Fibroblast of the conjunctiva (primary cell): ENCODE data around the gene GPX1.
"Not testable (repeated sequence)": the region's sequence is repeated elsewhere in the genome, so short reads cannot be mapped to it uniquely, and the experiment has no call there.

ENCODE experiments used
- DNase-seq: peaks from one replicate; pipeline ENCODE4 v3.0.0-alpha.2; 2010; ENCODE audit warnings: low read depth

GPX1 gene

DNA sequence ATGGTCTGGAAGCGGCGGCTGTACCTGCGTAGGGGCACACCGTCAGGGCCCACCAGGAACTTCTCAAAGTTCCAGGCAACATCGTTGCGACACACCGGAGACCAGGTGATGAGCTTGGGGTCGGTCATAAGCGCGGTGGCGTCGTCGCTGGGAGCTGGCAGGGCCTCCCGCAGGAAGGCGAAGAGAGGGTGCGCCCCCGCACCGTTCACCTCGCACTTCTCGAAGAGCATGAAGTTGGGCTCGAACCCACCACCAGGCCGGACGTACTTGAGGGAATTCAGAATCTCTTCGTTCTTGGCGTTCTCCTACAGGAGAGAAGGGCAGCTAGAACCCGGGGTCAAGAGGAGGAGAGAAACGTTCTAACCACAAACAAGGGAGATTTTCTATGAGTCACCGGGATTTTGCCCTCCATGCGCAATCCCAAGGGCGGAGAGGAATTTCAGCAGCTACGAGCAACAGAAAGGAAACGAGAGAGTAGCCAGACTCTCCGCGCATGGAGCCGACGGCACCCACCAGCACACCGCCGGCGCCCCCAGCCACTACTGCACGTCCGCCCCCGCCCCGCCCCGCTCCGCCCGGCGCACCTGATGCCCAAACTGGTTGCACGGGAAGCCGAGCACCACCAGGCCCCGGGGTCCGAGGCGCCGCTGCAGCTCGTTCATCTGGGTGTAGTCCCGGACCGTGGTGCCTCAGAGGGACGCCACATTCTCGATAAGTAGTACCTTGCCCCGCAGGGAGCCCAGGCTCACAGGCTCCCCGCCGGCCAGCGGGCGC is 523 bp downstream of the GPX1 start:
- DNase-seq, result peak; percentile 75

- DNase-seq, result not testable (repeated sequence)
These were observed 1.1 kb downstream of the GPX1 start for GRCh38 chr3:49357095-49357442.

GRCh38 chr3:49352890-49353421 is 5.2 kb downstream of the GPX1 start:
- DNase-seq, result no peak

- no peak for DNase-seq
These were observed 5.9 kb downstream of the GPX1 start for GRCh38 chr3:49352281-49352680.

GRCh38 chr3:49351521-49352011 is 6.6 kb downstream of the GPX1 start:
- peak; percentile 70 for DNase-seq

DNA sequence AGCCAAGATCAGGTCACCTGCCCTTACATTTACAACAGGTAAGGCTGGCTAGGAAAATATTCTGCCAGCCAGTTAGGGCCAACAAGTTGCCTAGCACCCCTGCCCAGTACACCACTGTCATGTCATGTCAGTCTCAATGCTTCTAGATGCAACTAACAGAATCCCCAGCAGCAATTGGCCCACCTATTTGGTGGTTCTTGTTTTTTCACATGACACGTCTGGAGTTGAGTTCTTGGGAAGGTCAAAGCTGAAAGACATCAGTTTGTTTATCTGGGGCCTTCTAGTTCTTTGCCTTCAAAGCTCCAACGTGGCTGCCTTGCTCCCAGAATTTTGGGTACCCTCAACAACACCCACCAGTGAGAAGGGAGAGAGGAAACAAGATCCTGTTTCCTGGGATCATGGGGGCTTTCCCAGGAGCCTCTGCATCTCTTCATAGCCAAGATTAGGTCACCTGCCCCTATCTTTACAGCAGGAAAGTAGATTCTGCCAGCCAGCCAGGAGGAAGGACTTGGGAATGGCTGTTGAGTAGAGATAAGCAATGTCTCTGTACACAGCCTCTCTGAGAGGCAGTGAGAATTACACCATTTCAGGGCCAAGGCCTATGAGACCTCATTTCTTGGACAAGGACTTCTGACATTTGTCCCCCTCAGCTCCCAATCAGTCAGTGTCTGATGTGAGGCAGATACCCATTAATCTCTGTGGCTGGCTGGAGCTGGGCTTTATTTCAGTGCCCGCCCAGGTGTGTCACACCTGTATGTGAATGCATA is 8.6 kb downstream of the GPX1 start:
- DNase-seq, result no peak

GRCh38 chr3:49348361-49348760 is 9.8 kb downstream of the GPX1 start:
- DNase-seq, result not testable (repeated sequence)

DNA sequence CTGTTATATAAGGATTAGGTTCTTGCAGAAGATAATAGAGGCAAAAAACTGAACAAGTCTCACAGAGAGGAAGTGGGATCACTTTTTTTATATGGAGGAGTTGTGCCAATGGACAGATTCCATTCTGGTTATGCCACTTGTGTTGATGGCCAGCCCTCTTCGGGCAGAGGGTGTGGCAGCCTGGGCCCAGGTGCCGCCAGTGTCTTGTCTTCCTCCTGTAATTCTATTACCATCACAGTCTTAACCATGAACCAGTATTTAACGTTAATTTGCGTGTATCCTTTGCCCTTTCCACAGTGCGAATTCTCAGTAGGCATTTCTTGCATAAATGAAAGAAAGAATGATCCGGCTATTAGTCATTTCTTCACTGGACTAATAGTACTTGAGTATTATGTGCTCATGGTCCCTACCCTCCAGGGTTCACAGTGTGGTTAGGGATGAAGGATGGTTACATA is 11.3 kb downstream of the GPX1 start:
- DNase-seq, result no peak

- no peak for DNase-seq
These were observed 15.0 kb downstream of the GPX1 start for GRCh38 chr3:49343163-49343562.

DNA sequence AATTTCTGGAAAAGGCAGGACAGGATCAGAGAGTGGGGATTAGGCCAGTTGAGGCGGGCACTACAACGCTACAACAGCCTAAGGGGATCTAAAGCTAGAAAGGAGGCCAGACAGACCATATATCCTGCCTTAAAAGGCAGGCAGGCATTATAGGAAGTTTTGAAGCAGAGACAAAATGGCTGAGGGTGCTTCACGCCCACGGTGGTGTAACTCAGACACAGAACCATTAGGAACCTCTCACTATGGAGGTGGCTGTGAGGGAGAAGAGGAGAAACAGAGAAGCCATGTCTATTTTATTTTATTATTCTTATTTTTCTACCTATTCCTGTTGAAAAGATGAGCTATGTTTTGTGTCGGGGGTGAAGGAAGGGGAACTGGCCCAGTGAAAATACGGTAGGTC is 16.2 kb downstream of the GPX1 start:
- DNase-seq, result no peak

DNA sequence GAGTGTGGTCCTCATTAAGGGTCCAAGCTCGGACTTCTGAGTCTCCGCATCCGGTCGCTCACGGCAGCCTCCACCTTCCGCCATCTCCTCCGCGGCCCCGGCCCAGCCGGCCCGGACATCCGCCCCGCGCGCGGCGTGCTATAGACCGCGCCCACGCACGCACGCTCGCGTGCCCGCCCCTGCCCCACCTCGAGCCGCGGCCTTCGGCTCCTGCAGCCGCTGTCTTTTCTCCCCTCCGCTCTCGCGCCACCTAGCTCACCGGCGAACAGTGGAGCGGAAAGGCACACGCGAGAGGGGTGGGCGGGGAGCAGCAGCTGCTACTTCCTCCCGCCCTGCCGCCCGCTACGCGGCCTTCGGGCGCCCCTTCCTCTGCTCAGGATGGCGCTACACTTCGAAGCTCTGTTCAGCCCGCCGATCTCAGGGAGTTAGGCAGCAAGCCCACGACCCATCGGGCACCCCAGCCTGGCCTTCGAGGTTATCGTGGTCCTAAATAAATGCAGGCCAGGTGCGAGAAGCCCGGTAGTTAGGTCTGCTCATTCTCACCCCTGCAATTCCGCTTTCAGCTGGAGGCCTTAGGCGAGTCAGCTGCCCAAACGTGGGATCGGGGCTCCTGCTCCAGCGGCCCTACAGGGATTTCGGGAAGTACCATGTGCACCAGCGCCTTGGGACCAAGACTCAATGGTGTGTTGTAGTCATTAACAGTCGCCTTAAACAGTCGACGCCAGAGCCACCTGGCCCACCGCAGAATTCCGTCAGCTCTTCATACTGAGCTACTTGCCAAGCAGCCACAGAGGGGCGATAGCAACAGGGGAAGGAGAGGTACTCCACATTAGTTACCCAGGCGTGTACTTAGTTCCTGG is 18.0 kb downstream of the GPX1 start, which contains the start of gene USP4:
Gene USP4, minus strand, starts transcription at position 113 of the 860 bp plus-strand sequence. Its CDS starts 29 bp downstream, at position 84.
- DNase-seq, result peak; percentile 72

- DNase-seq, result no peak
These were observed 18.6 kb downstream of the GPX1 start for GRCh38 chr3:49339581-49339940.

DNA sequence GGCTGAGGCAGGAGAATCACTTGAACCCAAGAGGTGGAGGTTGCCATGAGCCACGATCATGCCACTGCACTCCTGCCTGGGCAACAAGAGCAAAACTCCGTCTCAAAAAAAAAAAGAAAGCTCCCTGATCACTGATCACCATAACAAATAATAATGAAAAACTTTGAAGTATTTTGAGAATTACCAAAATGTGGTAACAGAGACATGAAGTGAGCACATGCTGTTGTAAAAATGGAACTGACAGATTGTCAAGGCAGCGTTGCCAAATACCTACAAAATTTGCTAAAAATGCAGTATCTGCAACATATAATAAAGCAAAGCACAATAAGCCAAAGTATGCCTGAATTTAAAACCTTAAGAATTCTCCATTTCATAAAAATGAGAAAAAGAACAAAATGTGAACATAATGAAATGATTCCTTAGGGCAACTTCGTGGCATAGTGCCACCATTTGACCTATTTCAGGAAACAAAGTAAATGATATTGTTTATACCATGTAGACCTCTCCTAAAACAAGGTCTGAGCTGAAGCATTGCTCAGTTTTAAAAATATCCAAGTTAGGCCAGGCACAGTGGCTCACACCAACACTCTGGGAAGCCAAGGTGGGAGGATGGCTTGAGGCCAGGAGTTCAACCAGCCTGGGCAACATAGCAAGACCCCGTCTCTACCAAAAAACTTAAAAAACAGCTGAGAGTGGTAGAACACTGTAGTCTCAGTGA is 24.1 kb downstream of the GPX1 start:
- DNase-seq, result no peak

- no peak for DNase-seq
These were observed 25.1 kb downstream of the GPX1 start for GRCh38 chr3:49333091-49333490.

- DNase-seq, result no peak
These were observed 29.0 kb downstream of the GPX1 start for GRCh38 chr3:49329186-49329585.

DNA sequence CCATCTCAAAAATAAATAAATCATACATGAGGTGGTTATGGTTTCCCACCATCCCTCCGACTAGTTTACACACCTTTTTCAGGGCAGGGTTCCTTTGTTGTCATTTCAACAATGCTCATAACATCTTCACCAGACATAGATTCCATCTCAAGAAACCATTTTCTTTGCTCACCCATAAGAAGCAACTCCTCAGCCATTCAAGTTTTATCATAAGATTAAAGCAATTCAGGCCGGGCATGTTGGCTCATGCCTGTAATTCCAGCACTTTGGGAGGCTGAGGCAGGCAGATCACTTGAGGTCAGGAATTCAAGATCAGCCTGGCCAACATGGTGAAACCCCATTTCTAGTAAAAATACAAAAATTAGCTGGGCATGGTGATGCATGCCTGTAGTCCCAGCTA is 29.8 kb downstream of the GPX1 start:
- not testable (repeated sequence) for DNase-seq

- DNase-seq, result no peak
These were observed 30.7 kb downstream of the GPX1 start for GRCh38 chr3:49327485-49327884.

- no peak for DNase-seq
These were observed 33.4 kb downstream of the GPX1 start for GRCh38 chr3:49324768-49325167.

- no peak for DNase-seq
These were observed 41.3 kb downstream of the GPX1 start for GRCh38 chr3:49316696-49317457.

- peak; percentile 14 for DNase-seq
These were observed 44.1 kb downstream of the GPX1 start for GRCh38 chr3:49313896-49314688.
